K562 (cell line): ENCODE measurements around the gene PRRC2B. TPM values are rescaled to one million over a fixed set of nuclear protein-coding genes. Genes with fewer than 3 reads are reported as not detected.

Experiments
- ARID3B ChIP-seq: fragments of 250-450 bp; sonication (Bioruptor Pico); IDR thresholded peaks from 2 replicates; pipeline ENCODE4 v1.4.0; 2020; ENCODE audit warnings: borderline replicate concordance
- BHLHE40 ChIP-seq: IDR thresholded peaks from 2 replicates; pipeline ENCODE4 v1.6.1; 2011; ENCODE audit warnings: low read length, improper control_type of control experiment
- HDAC3 ChIP-seq: fragments of 450-650 bp; IDR thresholded peaks from 2 replicates; pipeline ENCODE4 v1.6.1; 2018; ENCODE audit warnings: borderline replicate concordance, mild to moderate bottlenecking, moderate library complexity; ENCODE audit not compliant: partially characterized antibody
- HDAC8 ChIP-seq: fragments of 450-650 bp; IDR thresholded peaks from 2 replicates; pipeline ENCODE4 v1.6.1; 2016; ENCODE audit warnings: mild to moderate bottlenecking, missing genetic modification characterization, moderate library complexity, missing compliant biosample characterization
- IRF1 ChIP-seq: sonication (generic); formaldehyde crosslinking; IDR thresholded peaks from 2 replicates; pipeline ENCODE4 v1.8.0; 2022; ENCODE audit warnings: missing genetic modification reagents, mild to moderate bottlenecking, borderline replicate concordance
- KDM1A ChIP-seq, 2 experiments: fragments of 450-650 bp; IDR thresholded peaks; 2 replicates each; pipeline ENCODE4 v1.6.1; 2016; ENCODE audit warnings: mild to moderate bottlenecking in 2 of 2
- MCM7 ChIP-seq, 2 experiments: fragments of 450-650 bp; IDR thresholded peaks; 2 replicates each; pipeline ENCODE4 v1.6.1; 2016 to 2018
- MEF2A ChIP-seq: IDR thresholded peaks from 2 replicates; pipeline ENCODE4 v1.6.1; 2011; ENCODE audit warnings: low read depth, mild to moderate bottlenecking, low read length, moderate library complexity; ENCODE audit not compliant: control insufficient read depth
- MTA3 ChIP-seq: fragments of 450-650 bp; formaldehyde crosslinking; IDR thresholded peaks from 2 replicates; pipeline ENCODE4 v1.6.1; 2017; ENCODE audit warnings: mild to moderate bottlenecking, borderline replicate concordance
- PCBP2 ChIP-seq: fragments of 200-400 bp; formaldehyde crosslinking; IDR thresholded peaks from 2 replicates; pipeline ENCODE4 v1.6.1; 2018; ENCODE audit warnings: low read length, low read depth, mild to moderate bottlenecking, moderate library complexity; ENCODE audit not compliant: poor library complexity, severe bottlenecking
- RB1 ChIP-seq: fragments of 450-650 bp; IDR thresholded peaks from 2 replicates; pipeline ENCODE4 v1.6.1; 2017; ENCODE audit warnings: low read depth, mild to moderate bottlenecking
- SP1 ChIP-seq: sonication (generic); formaldehyde crosslinking; IDR thresholded peaks from 2 replicates; pipeline ENCODE4 v1.8.1; 2022; ENCODE audit warnings: mild to moderate bottlenecking, missing genetic modification reagents
- SRSF3 ChIP-seq: fragments of 200-400 bp; formaldehyde crosslinking; IDR thresholded peaks from 2 replicates; pipeline ENCODE4 v1.6.1; 2016; ENCODE audit warnings: mild to moderate bottlenecking, low read length, moderate library complexity; ENCODE audit not compliant: insufficient read depth
- STAT6 ChIP-seq: sonication (generic); formaldehyde crosslinking; IDR thresholded peaks from 2 replicates; pipeline ENCODE4 v1.8.1; 2023; ENCODE audit warnings: mild to moderate bottlenecking, missing genetic modification reagents
- ZNF124 ChIP-seq: sonication (generic); formaldehyde crosslinking; IDR thresholded peaks from 2 replicates; pipeline ENCODE4 v1.8.1; 2022; ENCODE audit warnings: missing genetic modification reagents
- ZNF324 ChIP-seq: fragments of 250-450 bp; sonication (Bioruptor Pico); IDR thresholded peaks from 2 replicates; pipeline ENCODE4 v1.4.0; 2020; ENCODE audit warnings: mild to moderate bottlenecking
- ZNF551 ChIP-seq: fragments of 250-450 bp; sonication (Bioruptor Pico); IDR thresholded peaks from 2 replicates; pipeline ENCODE4 v1.5.0; 2021; ENCODE audit warnings: mild to moderate bottlenecking, moderate library complexity
- ZNF561 ChIP-seq: fragments of 450-650 bp; formaldehyde crosslinking; conservative IDR thresholded peaks from 2 replicates; pipeline ENCODE4 v1.4.0; 2020; ENCODE audit warnings: mild to moderate bottlenecking, moderate library complexity
- polyA plus RNA-seq, 8 experiments: library from polyadenylated mRNA; depleted of rRNA in 4 of 8; stranded (reverse) in 5 of 8; unstranded in 3 of 8; fragments of >200 nt; fragmentation: Nextera tagmentation in 2 of 8; fragmentation: Illumina TruSeq in 1 of 8; extraction: Ambion mirVana in 2 of 8; extraction: Trizol in 1 of 8; gene quantifications; 2 replicates each; pipeline versions ENCODE4 v1.2.1 to v1.2.3, GENCODE V29; 2011 to 2014; ENCODE audit warnings: inconsistent platforms in 1 of 8, missing spikeins in 1 of 8
- total RNA-seq, 7 experiments: library from RNA; depleted of rRNA in 6 of 7; stranded (reverse); fragments of >200 nt in 6 of 7; fragmentation: Illumina TruSeq in 2 of 7; extraction: Trizol in 2 of 7; gene quantifications; 2 replicates each; pipeline versions ENCODE4 v1.2.1 to v1.2.3, GENCODE V29; 2011 to 2021; ENCODE audit warnings: low replicate concordance in 1 of 7
- TF ChIP-seq, protein P1 (sequence below): IDR thresholded peaks from 2 replicates; pipeline ENCODE4 v1.6.1; 2016; ENCODE audit warnings: missing genetic modification characterization, missing compliant biosample characterization

Gene PRRC2B
- total and polyA plus RNA-seq, 9 of the 15 experiments (the other 6 are each of a cell fraction or from before 2014, with no cell fraction given), result 0.34 to 125 (median 30.9) TPM

DNA sequence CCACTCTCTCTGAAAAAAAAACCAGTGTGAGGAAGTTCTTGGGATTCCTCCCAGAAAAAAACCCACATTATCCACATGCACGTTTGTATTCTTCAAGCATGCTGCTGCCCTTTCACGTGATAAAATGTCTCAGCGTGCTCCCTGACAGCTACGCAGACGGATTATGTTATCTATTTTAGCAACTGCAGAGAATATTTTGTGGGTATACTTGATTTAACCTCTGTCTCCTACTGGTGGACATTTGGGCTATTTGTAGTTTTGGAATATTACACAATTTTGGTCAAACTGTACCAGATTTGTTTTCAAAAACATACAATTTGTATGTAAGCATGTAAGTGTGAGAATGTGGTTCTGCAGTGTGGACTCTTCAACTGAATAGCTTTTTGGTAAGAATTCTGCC is 10.7 kb downstream of the PRRC2B start (continued):
- no peak for TF ChIP-seq IRF1 (CRISPR knock-in tag)
- no peak for TF ChIP-seq ZNF124 (CRISPR knock-in tag)
- no peak for TF ChIP-seq ZNF561 (CRISPR knock-in tag)
- TF ChIP-seq, protein P1, sequence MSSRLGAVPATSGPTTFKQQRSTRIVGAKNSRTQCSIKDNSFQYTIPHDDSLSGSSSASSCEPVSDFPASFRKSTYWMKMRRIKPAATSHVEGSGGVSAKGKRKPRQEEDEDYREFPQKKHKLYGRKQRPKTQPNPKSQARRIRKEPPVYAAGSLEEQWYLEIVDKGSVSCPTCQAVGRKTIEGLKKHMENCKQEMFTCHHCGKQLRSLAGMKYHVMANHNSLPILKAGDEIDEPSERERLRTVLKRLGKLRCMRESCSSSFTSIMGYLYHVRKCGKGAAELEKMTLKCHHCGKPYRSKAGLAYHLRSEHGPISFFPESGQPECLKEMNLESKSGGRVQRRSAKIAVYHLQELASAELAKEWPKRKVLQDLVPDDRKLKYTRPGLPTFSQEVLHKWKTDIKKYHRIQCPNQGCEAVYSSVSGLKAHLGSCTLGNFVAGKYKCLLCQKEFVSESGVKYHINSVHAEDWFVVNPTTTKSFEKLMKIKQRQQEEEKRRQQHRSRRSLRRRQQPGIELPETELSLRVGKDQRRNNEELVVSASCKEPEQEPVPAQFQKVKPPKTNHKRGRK (tag), result no peak
- no peak for TF ChIP-seq STAT6 (CRISPR knock-in tag)
- no peak for TF ChIP-seq MCM7 (IDR thresholded peaks at IDR 0.05)
- no peak for TF ChIP-seq SP1
- no peak for TF ChIP-seq HDAC8 (tag)
- TF ChIP-seq ZNF324 (CRISPR knock-in tag), result no peak
- no peak for TF ChIP-seq ZNF551 (CRISPR knock-in tag)
- no peak for TF ChIP-seq ARID3B (CRISPR knock-in tag)
- no peak for TF ChIP-seq MTA3
- no peak for TF ChIP-seq SRSF3
- TF ChIP-seq RB1, result no peak
- no peak for TF ChIP-seq HDAC3
- TF ChIP-seq PCBP2, result no peak
- peak; percentile 95 for TF ChIP-seq KDM1A (IDR thresholded peaks at IDR 0.05)
- peak; percentile 95 for TF ChIP-seq BHLHE40
- peak; percentile 56 for TF ChIP-seq MEF2A
